CD4-positive, alpha-beta T cell treated with Interleukin-17A for 4 hours (primary cell): ENCODE measurements around the gene SMOC2.
"Not testable (repeated sequence)": the region's sequence is repeated elsewhere in the genome, so short reads cannot be mapped to it uniquely, and the experiment has no call there.

Experiments used
- DNase-seq: peaks from one replicate; pipeline ENCODE4 v3.0.0-alpha.2; 2020; ENCODE audit warnings: mixed read lengths

The SMOC2 gene

DNA sequence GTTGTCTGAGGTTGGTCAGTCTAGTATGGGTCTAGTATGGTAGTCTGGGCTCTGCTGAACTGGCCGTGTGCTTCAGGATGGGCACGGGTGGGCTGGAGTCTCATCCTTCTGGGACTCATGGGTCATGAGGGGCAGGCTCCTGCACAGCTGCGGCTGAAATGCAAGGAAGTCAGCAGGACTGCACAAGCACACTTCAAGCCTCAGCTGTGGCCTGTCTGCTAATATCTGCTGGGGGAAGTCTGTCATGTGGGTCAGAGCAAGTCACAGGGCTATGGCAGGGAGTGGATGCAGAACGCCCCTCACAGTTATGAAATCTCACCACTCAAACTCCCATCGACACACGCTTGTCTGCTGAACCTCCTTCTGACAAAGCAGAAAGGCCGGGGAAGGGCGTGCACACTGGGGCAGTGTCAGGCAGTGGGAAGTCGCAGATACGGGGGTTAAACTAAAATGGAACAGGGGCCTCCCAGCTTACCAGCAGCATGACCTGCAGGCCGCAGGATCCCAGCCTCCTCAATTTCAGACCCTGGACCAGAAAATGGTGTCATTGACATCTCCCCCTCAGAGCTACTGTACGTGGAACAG, 229.5 kb downstream of the SMOC2 start:
- DNase-seq = no peak

DNA sequence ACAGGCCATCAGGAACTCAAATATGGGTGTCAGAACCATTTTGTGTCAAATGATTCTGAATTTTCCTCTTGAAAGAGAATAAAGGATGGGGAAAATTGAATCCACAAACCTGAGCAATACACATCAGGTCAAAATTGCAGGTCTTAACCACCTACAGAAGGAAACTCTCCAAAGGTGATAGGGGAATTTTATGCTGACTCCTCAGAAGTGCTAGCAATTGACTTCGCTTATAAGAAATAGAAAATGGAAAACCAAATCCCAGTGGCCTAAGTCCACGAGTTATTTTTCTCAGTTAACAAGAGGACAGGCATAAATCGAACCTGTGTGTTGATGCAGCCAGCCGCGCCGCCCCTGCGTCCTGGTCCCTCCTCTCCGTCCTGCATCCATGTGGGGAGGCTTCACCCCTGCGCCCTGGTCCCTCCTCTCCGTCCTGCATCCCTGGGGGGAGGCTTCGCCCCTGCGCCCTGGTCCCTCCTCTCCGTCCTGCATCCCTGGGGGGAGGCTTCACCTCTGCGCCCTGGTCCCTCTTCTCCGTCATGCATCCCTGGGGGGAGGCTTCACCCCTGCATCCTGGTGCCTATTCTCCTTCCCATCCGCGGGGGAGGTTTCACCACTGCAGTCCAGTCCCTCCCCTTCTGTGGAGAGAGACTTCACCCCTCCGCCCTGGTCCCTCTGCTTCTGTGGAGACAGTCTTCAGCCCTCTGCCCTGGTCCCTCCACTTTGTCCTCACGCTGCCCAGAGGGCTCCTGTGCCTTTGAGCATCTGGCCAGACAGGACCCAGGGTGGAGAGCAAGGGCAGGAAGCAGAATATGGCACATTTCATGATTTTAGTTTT, 230.3 kb downstream of the SMOC2 start:
- no peak for DNase-seq

GRCh38 chr6:168671863-168672546, 231.0 kb downstream of the SMOC2 start:
- DNase-seq = no peak

DNA sequence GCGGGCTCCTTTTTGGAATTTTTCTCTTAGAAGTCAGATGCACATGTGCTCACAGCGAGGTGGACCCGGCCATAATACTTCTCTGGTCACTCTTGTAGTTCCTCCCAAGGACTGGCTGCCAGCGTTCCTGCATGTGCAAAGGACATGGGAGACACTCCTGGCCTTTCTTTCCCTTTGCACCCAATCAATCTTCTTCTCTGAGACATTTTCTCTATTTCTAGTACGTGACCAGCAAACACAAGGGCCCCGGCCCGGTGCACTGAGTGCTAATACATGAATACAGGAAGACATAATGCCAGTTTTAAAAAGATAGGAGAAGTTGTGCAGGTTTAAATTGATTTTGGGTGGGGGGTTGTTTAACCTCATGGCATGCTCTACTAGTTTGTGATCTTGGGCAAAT, 233.6 kb downstream of the SMOC2 start:
- no peak for DNase-seq

GRCh38 chr6:168675375-168675774, 234.4 kb downstream of the SMOC2 start:
- DNase-seq = no peak

- no peak for DNase-seq
Observed at GRCh38 chr6:168675933-168676551, 235.1 kb downstream of the SMOC2 start.

GRCh38 chr6:168676552-168677322, 235.8 kb downstream of the SMOC2 start:
- no peak for DNase-seq

GRCh38 chr6:168677323-168677781, 236.4 kb downstream of the SMOC2 start:
- DNase-seq = not testable (repeated sequence)

- DNase-seq = no peak
Observed at GRCh38 chr6:168678077-168678476, 237.1 kb downstream of the SMOC2 start.

GRCh38 chr6:168678588-168678987, 237.6 kb downstream of the SMOC2 start:
- no peak for DNase-seq

GRCh38 chr6:168681748-168682147, 240.8 kb downstream of the SMOC2 start:
- no peak for DNase-seq

DNA sequence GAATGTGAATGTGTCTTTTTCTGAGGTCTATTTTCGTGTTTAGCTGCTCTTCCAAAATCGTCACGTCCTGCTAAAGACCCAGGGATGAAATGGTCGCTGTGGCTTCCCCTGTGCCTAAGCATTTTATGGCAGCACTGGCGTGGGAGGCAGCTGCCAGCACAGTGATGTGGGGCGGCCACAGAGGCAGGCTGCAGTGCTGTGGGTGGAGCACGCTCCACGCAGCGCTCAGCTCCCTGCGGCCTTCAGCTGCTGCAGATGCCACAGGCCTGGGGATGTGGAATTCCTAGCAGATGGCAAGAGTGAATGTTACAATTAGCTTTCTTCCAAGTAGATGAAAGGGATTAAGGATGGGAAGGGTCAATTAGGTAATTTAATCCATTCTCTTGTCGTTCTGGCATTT, 242.6 kb downstream of the SMOC2 start:
- no peak for DNase-seq

DNA sequence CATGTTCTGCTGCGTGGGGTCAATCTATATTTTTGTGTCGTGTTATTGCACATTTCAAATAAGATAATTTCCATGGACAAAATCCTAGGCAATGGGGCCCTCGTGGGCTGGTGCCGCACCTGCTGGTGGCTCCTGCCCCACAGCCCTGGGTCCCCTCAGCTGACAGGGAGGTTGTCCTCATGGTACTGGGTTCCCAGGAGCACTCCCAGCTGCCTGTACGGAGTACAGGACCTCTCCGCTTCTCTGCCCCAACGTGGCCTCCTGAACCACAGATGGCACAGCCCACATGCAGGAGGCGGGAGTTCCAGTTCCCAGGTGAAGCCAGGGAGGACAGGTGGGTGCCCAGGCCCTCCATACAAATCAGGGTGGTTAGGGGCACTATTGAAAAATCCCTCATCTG, 243.5 kb downstream of the SMOC2 start:
- DNase-seq = no peak

GRCh38 chr6:168684906-168685305, 243.9 kb downstream of the SMOC2 start:
- DNase-seq = no peak

- no peak for DNase-seq
Observed at GRCh38 chr6:168686029-168686738, 245.2 kb downstream of the SMOC2 start.

- no peak for DNase-seq
Observed at GRCh38 chr6:168686831-168687730, 246.1 kb downstream of the SMOC2 start.

DNA sequence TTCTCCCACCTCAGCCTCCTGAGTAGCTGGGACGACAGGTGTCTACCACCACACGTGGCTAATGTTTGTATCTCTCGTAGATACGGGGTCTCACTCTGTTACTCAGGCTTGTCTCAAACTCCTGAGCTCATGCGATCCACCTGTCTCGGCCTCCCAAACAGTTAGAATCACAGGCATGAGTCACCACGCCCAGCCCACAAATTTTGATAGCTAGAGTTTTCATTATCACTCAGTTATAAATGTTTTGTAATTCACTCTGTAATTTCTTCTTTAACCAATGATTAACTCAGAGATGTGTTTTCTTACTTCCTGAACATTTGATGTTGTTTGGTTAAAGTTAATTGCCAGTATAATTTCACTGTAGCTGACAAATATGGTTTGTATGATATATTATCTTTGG, 249.3 kb downstream of the SMOC2 start:
- DNase-seq = no peak

DNA sequence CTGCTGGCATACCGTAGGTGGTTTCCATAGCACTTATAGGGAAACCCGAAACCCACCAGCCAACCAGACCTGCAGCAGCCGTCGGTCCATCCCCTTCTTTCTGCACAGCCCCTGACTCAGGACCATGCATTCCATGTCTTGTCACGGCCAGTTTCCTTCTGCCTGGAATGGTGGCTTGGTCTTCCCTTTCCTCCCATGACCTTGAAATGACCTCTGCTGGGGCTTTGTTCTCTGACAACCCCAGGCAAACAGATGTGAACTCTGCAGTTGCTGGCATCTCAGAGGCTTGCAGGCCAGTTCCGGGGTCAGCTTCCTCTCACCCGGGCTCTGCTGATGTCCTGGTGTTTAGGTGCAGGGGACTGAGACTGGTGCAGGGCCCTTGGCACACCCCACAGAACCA, 250.8 kb downstream of the SMOC2 start:
- DNase-seq = no peak

DNA sequence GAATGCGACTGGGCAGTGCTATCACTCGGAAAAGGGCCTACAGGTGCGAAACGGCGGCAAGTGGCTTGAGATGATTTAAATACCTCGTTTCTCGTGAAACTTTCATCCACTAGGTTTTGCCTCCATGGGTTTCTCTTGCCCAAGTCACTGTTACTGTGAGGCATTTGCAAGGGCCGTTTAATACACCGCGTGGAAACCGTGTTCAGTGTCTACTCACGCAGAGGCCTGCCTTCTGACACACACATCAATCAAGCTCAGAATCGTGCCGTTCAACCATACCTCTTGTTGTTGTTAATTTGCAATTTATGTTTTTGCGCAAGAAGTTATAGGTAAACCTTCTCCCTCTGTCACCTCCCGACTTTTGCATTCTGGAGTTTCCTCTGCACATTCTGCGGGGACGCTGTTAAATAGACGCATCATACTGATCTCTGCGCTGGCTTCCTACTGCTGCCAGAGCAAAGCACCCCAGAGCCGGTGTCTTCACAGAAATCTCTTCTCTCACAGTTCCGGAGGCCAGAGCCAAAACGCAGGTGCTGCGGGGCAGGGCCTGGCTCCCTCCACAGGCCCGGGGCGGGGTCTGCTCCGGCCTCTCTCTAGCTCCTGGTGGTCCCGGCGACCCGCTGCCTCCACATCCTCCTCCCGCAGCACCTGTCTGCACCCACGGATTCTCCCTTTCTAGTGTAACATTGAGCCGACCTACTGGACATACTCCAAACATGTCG, 251.4 kb downstream of the SMOC2 start:
- DNase-seq = no peak

- DNase-seq = not testable (repeated sequence)
Observed at GRCh38 chr6:168692915-168693257, 251.9 kb downstream of the SMOC2 start.
